WERI-Rb-1 (cell line): ENCODE results near the gene BOD1L2.

Experiments used
- DNase-seq: peaks from one replicate; pipeline ENCODE4 v3.0.0-alpha.2; 2020
- H3K27ac ChIP-seq: fragments of 250-450 bp; sonication (Bioruptor Pico); 2 replicates; pipeline ENCODE4 v1.5.1; 2020; ENCODE audit warnings: mild to moderate bottlenecking, moderate library complexity
- H3K27me3 ChIP-seq: fragments of 250-450 bp; sonication (Bioruptor Pico); 2 replicates; pipeline ENCODE4 v1.5.1; 2021; ENCODE audit warnings: mild to moderate bottlenecking, low read depth, moderate library complexity; ENCODE audit not compliant: insufficient read depth, severe bottlenecking
- H3K36me3 ChIP-seq: fragments of 250-450 bp; sonication (Bioruptor Pico); 2 replicates; pipeline ENCODE4 v1.5.1; 2020; ENCODE audit warnings: mild to moderate bottlenecking, moderate library complexity
- H3K4me3 ChIP-seq: 2 replicates; pipeline ENCODE4 v1.5.1; 2011; ENCODE audit warnings: low read depth, mild to moderate bottlenecking, control low read depth, low read length
- H3K9me3 ChIP-seq: fragments of 250-450 bp; sonication (Bioruptor Pico); 2 replicates; pipeline ENCODE4 v1.5.1; 2021; ENCODE audit warnings: mild to moderate bottlenecking, moderate library complexity; ENCODE audit not compliant: severe bottlenecking
- CTCF ChIP-seq: IDR thresholded peaks from 2 replicates; pipeline ENCODE4 v1.5.1; 2011; ENCODE audit warnings: low read depth, mild to moderate bottlenecking, control low read depth, inconsistent platforms, low read length

BOD1L2 gene

GRCh38 chr18:57146956-57147636 is at the start of gene BOD1L2:
Gene BOD1L2 (plus strand): TSS chr18:57147087. CDS start chr18:57147313, 226 bp downstream.
- TF ChIP-seq CTCF: no peak
- Histone ChIP-seq H3K4me3 (no peak within 1 kb of the TSS), H3K27me3 (no peaks in the 10 kb centered on the region), H3K9me3 (no peaks in the 10 kb centered on the region), H3K36me3 (no peaks in the 10 kb centered on the region), H3K27ac (no peak within 1 kb of the TSS)
- DNase-seq: no peak

GRCh38 chr18:57107140-57107832 is 39.6 kb upstream of the BOD1L2 start:
- no peaks in the 10 kb centered on the region for H3K36me3 ChIP-seq
- H3K4me3 ChIP-seq: no peak overlapping the region
- no peaks in the 10 kb centered on the region for H3K27me3 ChIP-seq
- DNase-seq: no peak
- peaks cover 7% of the 10 kb centered on the region for H3K9me3 ChIP-seq
- no peak for TF ChIP-seq CTCF
- no peak overlapping the region for H3K27ac ChIP-seq

- peaks cover 4% of the 10 kb centered on the region for H3K9me3 ChIP-seq
- no peak for TF ChIP-seq CTCF
- DNase-seq: no peak
Observed at GRCh38 chr18:57110290-57110689, 36.6 kb upstream of the BOD1L2 start.

GRCh38 chr18:57113799-57114420 is 33.0 kb upstream of the BOD1L2 start:
- H3K9me3 ChIP-seq: peaks cover 2% of the 10 kb centered on the region
- no peaks in the 10 kb centered on the region for H3K27me3 ChIP-seq
- no peak overlapping the region for H3K4me3 ChIP-seq
- TF ChIP-seq CTCF: no peak
- H3K36me3 ChIP-seq: no peaks in the 10 kb centered on the region
- H3K27ac ChIP-seq: no peak overlapping the region
- DNase-seq: no peak

More at GRCh38 chr18:57110290-57110689, 36.6 kb upstream of the BOD1L2 start:
- H3K27ac ChIP-seq: no peak overlapping the region
- H3K4me3 ChIP-seq: no peak overlapping the region
- no peaks in the 10 kb centered on the region for H3K36me3 ChIP-seq
- H3K27me3 ChIP-seq: no peaks in the 10 kb centered on the region

- Histone ChIP-seq H3K36me3 (no peaks in the 10 kb centered on the region), H3K4me3 (no peak overlapping the region)
- TF ChIP-seq CTCF: no peak
Observed at GRCh38 chr18:57116598-57117132, 30.2 kb upstream of the BOD1L2 start.

More at GRCh38 chr18:57116598-57117132, 30.2 kb upstream of the BOD1L2 start:
- H3K27ac ChIP-seq: no peak overlapping the region
- H3K9me3 ChIP-seq: peaks cover 2% of the 10 kb centered on the region
- H3K27me3 ChIP-seq: no peaks in the 10 kb centered on the region
- DNase-seq: no peak
